GM12872 (cell line): ENCODE results near the gene OTUD6A.

Source experiments
- TF ChIP-seq, protein P1 (sequence below): IDR thresholded peaks from 3 replicates; pipeline ENCODE4 v1.5.1; 2011; ENCODE audit warnings: low read depth, mild to moderate bottlenecking, low read length, moderate library complexity; ENCODE audit not compliant: insufficient read depth

Gene OTUD6A

DNA sequence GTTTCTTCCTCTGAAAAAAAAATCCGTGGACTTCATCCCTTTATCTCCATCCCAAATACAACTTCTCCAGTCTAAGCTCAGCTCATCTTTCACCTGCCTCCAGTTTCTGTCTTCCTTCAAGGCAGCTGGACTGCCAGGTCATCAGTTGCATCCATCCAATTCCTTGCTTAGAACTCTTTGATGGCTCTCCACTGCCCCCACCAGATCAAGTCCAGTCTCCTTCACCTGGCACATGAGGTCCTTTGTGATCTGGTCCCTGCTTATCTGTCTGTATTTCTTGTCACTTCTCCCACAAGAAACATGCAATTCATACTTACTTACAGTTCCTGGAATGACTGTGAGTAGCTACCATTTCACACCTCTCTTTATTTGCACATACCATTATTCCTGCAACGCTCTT lies 33.8 kb downstream of the OTUD6A start:
- TF ChIP-seq, protein P1, sequence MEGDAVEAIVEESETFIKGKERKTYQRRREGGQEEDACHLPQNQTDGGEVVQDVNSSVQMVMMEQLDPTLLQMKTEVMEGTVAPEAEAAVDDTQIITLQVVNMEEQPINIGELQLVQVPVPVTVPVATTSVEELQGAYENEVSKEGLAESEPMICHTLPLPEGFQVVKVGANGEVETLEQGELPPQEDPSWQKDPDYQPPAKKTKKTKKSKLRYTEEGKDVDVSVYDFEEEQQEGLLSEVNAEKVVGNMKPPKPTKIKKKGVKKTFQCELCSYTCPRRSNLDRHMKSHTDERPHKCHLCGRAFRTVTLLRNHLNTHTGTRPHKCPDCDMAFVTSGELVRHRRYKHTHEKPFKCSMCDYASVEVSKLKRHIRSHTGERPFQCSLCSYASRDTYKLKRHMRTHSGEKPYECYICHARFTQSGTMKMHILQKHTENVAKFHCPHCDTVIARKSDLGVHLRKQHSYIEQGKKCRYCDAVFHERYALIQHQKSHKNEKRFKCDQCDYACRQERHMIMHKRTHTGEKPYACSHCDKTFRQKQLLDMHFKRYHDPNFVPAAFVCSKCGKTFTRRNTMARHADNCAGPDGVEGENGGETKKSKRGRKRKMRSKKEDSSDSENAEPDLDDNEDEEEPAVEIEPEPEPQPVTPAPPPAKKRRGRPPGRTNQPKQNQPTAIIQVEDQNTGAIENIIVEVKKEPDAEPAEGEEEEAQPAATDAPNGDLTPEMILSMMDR = no peak

DNA sequence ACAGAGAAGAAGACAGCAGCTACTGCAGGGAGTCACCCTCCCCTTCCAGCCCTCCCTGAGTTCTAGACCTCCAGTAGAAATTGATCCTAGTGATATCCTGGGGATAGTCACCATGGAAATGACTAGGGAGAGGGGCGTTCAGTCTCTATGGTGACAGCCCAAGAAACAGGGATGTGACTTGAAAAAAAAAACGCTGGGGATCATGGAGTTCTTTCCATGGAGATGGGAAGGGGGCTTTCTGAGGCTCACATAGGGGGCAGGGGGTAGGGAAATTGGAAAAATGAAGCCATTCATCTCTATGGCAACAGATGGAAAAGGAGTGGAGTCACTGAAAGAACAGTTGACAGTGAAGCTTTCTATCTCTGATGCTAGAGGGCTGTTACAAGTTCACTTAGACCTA lies 43.0 kb downstream of the OTUD6A start:
- TF ChIP-seq, protein P1 = no peak
